Stimulated activated memory B cell treated with anti-CD40 and anti-IgM and Interleukin-4, amounts not matched to agents 10 μg/mL and 1 μg/mL and 100 μg/mL, for 72 hours (primary cell): Measurements from ENCODE around the gene C12orf75.
"Not testable (repeated sequence)": the region's sequence is repeated elsewhere in the genome, so short reads cannot be mapped to it uniquely, and the experiment has no call there.

Experiments
- ATAC-seq: fragments of 150-1000 bp; cut with Tn5 transposase; 2 replicates; pipeline ENCODE4 v1.10.0; 2021
- H3K27ac Mint-ChIP-seq: one replicate; pipeline ENCODE4 v1.8.0; 2022; ENCODE audit warnings: mild to moderate bottlenecking, mixed read lengths
- H3K27me3 Mint-ChIP-seq: one replicate; pipeline ENCODE4 v1.8.0; 2022; ENCODE audit warnings: mixed read lengths
- H3K36me3 Mint-ChIP-seq: one replicate; pipeline ENCODE4 v1.8.0; 2022; ENCODE audit warnings: mixed read lengths
- H3K4me1 Mint-ChIP-seq: one replicate; pipeline ENCODE4 v1.8.0; 2022; ENCODE audit warnings: mixed read lengths
- H3K4me3 Mint-ChIP-seq: one replicate; pipeline ENCODE4 v1.8.0; 2022; ENCODE audit warnings: mild to moderate bottlenecking, moderate library complexity, mixed read lengths
- H3K9me3 Mint-ChIP-seq: one replicate; pipeline ENCODE4 v1.8.0; 2022; ENCODE audit warnings: mixed read lengths

The C12orf75 gene

DNA sequence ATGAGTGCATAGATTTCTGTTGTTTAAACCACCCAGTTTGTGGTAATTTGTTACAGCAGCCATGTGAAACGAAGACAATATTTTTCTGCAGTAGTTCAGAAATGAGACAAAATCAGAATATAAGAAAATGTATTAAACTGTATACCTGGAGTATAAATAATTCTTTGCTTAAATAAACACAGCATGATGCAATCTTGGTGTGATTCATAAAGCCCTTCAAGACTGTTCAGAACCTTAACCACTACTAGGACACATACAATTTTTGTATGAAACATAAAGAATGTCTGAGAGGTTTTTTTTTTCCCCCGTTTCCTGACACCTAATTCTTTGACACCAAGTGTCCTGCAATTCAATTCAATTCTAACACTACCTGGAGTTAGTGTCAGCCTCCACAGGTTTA, 10.5 kb downstream of the C12orf75 start:
- Mint-ChIP-seq H3K4me1 (peaks cover 7% of the 10 kb centered on the region), H3K9me3 (peaks cover 10% of the 10 kb centered on the region), H3K36me3 (peaks cover 20% of the 10 kb centered on the region), H3K4me3 (no peak overlapping the region), H3K27me3 (no peaks in the 10 kb centered on the region), H3K27ac (no peak overlapping the region)
- no peak for ATAC-seq

DNA sequence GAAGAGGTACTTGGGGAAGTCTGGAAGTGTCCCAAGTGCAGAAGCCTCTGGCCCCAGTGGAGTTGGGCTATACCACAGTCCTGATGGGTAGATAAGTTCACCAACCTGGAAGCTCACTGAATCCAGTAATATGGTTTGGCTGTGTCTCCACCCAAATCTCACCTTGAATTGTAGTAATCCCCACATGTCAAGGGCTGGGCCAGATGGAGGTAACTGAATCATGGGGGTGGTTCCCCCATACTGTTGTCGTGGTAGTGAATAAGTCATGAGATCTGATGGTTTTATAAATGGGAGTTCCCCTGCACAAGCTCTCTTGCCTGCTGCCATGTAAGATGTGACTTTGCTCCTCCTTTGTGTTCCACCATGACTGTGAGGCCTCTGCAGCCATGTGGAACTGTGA, 11.1 kb downstream of the C12orf75 start:
- not testable (repeated sequence) for ATAC-seq, H3K4me3 Mint-ChIP-seq, H3K27me3 Mint-ChIP-seq, H3K4me1 Mint-ChIP-seq, H3K27ac Mint-ChIP-seq
- H3K9me3 Mint-ChIP-seq, result peaks cover 10% of the 10 kb centered on the region
- peaks cover 15% of the 10 kb centered on the region for H3K36me3 Mint-ChIP-seq

DNA sequence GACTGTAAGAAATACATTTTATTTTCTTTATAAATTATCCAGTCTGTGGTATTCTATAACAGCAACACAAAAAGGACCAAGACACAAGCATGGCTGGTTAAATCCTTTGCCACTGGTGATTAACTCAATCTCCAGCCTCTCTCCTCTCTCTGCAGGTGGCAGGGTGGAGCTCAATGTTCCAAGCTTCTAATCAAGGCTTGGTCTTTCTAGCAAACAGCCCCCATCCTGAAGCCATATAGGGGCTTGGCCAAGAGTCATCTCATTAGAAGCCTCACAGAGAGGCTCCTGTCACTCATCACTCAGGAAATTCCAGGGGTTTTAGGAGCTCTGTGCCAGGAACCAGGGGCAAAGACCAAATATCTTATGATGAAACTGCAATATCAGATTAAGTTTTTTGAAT, 12.0 kb downstream of the C12orf75 start:
- H3K4me1 Mint-ChIP-seq, result no peaks in the 10 kb centered on the region
- no peak for ATAC-seq
- peaks cover 14% of the 10 kb centered on the region for H3K36me3 Mint-ChIP-seq
- no peak overlapping the region for H3K27ac Mint-ChIP-seq
- peaks cover 10% of the 10 kb centered on the region for H3K9me3 Mint-ChIP-seq
- H3K27me3 Mint-ChIP-seq, result no peaks in the 10 kb centered on the region
- H3K4me3 Mint-ChIP-seq, result no peak overlapping the region

DNA sequence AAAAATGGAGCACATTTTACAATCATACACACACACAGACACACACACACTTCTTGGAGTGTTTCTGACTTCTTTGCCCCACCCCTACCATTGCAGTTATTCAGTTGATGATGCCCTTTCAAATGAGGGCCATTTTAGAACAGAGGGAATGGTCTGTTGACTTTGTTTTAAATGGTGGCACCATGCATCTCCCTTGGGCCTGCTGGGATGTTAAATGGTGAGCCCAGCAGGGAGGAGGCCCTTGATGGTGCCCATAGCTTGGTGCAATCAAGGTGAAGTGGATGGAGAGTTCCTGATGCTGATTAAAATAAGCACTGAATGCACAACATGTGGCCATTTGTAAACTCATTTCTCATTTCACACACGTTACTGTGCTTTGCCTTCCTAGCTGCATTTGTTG, 13.3 kb downstream of the C12orf75 start:
- Mint-ChIP-seq H3K4me3 (no peak overlapping the region), H3K36me3 (peaks cover 14% of the 10 kb centered on the region), H3K27me3 (no peaks in the 10 kb centered on the region), H3K4me1 (no peaks in the 10 kb centered on the region), H3K27ac (no peak overlapping the region), H3K9me3 (peaks cover 10% of the 10 kb centered on the region)
- no peak for ATAC-seq

DNA sequence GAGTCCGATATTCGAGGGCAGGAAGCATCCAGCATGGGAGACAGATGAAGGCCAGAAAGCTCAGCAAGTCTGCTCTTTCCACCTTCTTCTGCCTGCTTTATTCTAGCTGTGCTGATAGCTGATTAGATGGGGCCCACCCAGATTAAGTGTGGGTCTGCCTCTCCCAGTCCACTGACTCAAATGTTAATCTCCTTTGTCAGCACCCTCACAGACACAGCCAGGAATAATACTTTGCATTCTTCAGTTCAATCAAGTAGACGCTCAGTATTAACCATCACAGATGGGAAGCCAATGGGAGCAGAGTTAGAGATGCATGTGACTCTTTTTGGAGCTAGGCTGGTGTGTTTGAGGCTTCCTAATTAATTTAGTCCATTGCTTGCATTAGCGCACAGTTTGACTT, 17.0 kb downstream of the C12orf75 start:
- Mint-ChIP-seq H3K4me1 (peaks cover 13% of the 10 kb centered on the region), H3K9me3 (peaks cover 8% of the 10 kb centered on the region), H3K27me3 (no peaks in the 10 kb centered on the region), H3K27ac (no peak overlapping the region), H3K36me3 (peaks cover 7% of the 10 kb centered on the region), H3K4me3 (no peak overlapping the region)
- no peak for ATAC-seq

DNA sequence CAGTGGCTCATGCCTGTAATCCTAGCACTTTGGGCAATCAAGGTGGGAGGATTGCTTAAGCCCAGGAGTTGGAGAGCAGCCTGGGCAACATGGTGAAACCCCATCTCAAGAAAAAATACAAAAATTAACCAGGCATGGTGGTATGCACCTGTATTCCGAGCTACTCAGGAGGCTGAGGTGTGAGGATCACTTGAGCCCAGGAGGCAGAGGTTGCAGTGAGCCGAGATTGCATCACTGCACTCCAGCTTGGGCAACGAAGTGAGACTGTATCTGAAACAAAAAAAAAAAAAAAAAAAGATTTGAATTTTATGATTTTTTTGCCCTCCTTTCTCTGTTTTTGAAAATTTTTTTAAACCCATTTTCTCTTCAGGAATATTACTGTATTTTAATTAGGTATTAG, 17.7 kb downstream of the C12orf75 start:
- H3K4me1 Mint-ChIP-seq, result peaks cover 16% of the 10 kb centered on the region

DNA sequence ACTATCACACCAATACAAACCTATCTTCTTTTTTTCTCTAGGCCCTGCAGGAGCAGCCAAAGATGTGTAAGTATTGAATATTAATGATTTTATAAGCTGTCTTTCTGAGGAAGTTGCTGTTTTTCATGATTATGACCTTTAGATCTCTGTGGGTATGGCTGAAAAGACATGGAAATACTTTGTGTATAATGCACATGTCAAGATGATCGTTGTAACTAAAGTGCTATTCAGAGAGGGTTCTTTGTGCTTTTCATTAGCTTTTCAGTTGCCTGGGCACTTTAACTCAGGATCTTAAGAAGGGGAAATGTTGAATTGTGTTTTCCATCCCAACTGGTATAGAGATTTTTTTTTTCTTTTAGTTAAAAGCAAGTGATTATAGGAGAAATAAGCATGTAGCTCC, 18.1 kb downstream of the C12orf75 start:
- Mint-ChIP-seq H3K36me3 (peaks cover 7% of the 10 kb centered on the region), H3K27me3 (no peaks in the 10 kb centered on the region), H3K4me3 (no peak overlapping the region), H3K27ac (no peak overlapping the region), H3K4me1 (peaks cover 16% of the 10 kb centered on the region), H3K9me3 (peaks cover 8% of the 10 kb centered on the region)
- ATAC-seq, result no peak

More for the DNA sequence above, 17.7 kb downstream of the C12orf75 start:
- Mint-ChIP-seq H3K36me3 (peaks cover 7% of the 10 kb centered on the region), H3K9me3 (peaks cover 8% of the 10 kb centered on the region), H3K4me3 (no peak overlapping the region), H3K27ac (no peak overlapping the region), H3K27me3 (no peaks in the 10 kb centered on the region)
- no peak for ATAC-seq

DNA sequence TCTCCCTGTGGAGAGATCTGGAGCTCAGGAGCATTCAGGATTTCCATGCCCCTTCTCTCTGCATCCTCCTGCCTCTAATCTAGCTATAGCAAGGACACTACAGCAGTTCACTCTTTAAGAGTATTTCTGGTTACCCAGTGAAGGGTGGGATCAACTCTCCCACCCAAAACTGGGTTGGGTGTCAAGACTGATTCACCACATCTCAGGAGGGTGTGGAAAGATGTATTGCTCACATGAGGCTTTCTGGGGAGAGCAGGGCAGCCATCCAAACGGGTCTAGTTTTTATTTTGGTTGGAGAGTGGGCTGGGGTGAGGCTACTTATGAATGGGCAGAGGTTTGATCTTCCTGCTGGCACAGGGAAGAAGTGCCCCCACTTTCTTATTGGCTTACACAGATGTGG, 18.6 kb downstream of the C12orf75 start:
- H3K27me3 Mint-ChIP-seq, result no peaks in the 10 kb centered on the region
- no peak overlapping the region for H3K4me3 Mint-ChIP-seq
- H3K27ac Mint-ChIP-seq, result no peak overlapping the region
- no peak for ATAC-seq
- H3K36me3 Mint-ChIP-seq, result peaks cover 7% of the 10 kb centered on the region
- peaks cover 16% of the 10 kb centered on the region for H3K4me1 Mint-ChIP-seq
- peaks cover 8% of the 10 kb centered on the region for H3K9me3 Mint-ChIP-seq

DNA sequence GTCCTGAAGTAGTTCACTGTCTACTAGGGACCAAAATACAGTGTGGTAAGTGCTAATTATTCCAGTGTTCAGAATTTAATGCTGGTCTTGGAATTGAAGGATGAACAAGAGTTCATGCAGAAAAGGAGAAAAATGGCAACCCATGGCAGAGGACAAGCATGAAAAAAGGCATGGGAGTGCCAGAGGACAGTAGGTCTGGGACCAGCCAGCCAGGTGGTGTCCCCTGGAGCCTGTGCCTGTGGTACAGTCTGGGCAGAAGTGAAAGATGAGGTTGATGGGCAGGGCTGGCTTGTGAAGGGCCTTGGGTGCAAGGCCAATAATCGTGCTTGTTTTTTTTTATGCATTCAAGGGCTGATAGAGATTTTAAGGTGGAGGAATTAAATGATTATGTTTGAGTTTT, 21.0 kb downstream of the C12orf75 start:
- peak overlapping the region; percentile 7 for H3K4me3 Mint-ChIP-seq
- ATAC-seq, result peak; percentile 70

DNA sequence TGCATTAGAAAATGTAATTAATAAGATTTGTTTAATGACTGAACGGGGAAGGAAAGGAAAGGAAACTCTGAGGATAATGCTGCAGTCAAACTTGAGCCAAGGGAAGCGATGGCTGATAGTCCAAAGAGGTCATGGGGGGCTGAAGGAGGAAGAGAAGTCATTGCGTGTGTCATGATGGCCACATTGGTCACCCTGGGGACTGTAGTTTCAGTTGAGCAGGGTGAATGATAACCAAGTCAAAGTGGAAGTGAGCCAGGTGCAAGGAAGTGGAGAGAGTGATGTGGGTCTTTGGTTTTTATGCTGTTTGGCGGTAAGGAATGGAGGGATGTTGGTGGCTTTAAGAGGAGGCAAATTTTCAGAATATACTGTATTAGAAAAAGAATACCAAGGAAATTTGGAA, 21.6 kb downstream of the C12orf75 start:
- Mint-ChIP-seq H3K27me3 (no peaks in the 10 kb centered on the region), H3K27ac (peak overlapping the region; percentile 61), H3K36me3 (peaks cover 14% of the 10 kb centered on the region), H3K4me1 (peaks cover 35% of the 10 kb centered on the region), H3K9me3 (peaks cover 8% of the 10 kb centered on the region), H3K4me3 (peak overlapping the region; percentile 7)
- peak; percentile 95 for ATAC-seq

More for the DNA sequence above, 21.0 kb downstream of the C12orf75 start:
- Mint-ChIP-seq H3K27ac (peak overlapping the region; percentile 61), H3K9me3 (peaks cover 8% of the 10 kb centered on the region), H3K4me1 (peaks cover 30% of the 10 kb centered on the region), H3K27me3 (no peaks in the 10 kb centered on the region), H3K36me3 (peaks cover 14% of the 10 kb centered on the region)

DNA sequence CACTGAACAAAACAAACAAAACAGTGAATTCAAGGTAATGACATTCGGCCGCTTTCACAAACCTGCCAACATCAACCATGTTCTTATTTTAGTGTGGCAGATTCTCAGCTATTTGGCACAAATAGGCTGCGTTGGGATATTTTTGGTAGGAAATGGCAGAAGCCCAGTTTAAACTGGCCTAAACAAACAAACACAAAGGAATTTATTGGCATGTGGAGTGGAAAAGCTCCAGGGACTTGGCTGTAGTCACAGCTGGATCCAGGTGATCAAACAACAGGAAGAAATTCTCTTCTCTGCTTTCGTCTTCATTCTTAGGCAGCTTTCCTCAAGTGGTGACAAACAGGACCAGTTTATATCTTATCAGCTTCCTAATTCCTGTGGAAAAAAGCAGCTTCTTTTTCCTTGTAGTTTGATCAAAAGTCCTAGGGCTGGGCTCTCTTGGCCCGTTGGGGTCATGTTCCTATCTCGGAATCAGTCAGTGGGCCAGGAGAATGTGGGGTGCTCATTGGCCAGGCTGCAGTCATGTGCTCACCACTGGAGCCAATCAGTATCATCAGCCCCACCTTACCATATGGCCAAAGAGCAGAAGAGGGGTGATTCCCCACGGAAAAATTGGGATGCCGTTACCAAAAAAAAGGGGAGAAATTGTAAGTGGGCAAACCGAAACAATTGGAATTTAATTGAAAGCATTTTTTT, 22.6 kb downstream of the C12orf75 start:
- H3K4me1 Mint-ChIP-seq, result peaks cover 45% of the 10 kb centered on the region
- H3K27ac Mint-ChIP-seq, result no peak overlapping the region
- peaks cover 14% of the 10 kb centered on the region for H3K36me3 Mint-ChIP-seq
- peaks cover 8% of the 10 kb centered on the region for H3K9me3 Mint-ChIP-seq
- no peaks in the 10 kb centered on the region for H3K27me3 Mint-ChIP-seq
- H3K4me3 Mint-ChIP-seq, result no peak overlapping the region
- ATAC-seq, result no peak

DNA sequence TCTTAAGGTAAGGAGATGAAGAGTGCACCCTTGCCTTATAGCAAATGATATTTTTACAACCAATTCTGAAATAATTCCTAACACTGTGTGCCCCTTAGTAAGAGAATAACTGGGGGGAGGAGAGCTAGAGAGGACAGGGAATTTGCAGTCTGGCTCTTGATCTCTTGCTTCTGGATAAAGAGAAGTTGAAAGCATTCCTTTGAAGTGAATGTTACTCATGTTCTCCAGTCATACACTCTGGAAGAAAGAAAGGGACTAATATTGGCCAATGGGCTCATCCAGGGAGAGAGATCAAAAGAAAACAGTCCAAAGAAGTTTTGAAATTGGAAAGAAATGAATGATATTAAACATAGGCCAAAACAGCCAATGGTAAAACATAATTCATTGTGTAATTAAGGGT, 25.3 kb downstream of the C12orf75 start:
- Mint-ChIP-seq H3K4me3 (no peak overlapping the region), H3K27me3 (no peaks in the 10 kb centered on the region), H3K36me3 (peaks cover 14% of the 10 kb centered on the region), H3K4me1 (peaks cover 66% of the 10 kb centered on the region), H3K9me3 (peaks cover 8% of the 10 kb centered on the region), H3K27ac (no peak overlapping the region)
- ATAC-seq, result no peak

DNA sequence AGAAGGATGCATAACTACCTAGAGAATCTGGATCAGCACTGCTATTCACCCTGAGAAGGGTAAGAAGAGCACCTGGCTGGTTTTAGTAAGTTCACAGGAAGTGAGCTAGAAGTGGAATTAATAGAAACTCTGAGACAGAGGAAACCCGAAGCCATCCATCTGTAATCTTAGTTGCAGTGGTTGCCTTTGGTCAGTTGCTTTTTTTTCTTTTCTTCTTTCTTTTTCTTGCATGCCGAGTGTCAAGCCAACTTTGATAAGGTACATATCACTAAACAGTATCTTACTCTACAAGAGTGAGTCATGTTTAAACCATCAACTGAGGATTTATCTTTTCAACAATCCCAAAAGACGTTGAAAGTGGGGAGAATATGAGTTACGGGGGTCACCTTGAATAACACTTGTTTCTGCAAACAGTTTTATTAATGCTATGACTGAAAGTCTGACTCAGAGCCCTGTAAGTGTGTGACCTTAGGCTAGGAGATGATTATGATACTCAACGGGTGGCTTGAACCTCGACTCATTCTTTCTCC, 26.7 kb downstream of the C12orf75 start:
- Mint-ChIP-seq H3K4me3 (peak overlapping the region; percentile 66), H3K36me3 (peaks cover 7% of the 10 kb centered on the region), H3K27me3 (no peaks in the 10 kb centered on the region), H3K27ac (peak overlapping the region; percentile 84), H3K4me1 (peaks cover 56% of the 10 kb centered on the region), H3K9me3 (no peaks in the 10 kb centered on the region)
- peak; percentile 74 for ATAC-seq

DNA sequence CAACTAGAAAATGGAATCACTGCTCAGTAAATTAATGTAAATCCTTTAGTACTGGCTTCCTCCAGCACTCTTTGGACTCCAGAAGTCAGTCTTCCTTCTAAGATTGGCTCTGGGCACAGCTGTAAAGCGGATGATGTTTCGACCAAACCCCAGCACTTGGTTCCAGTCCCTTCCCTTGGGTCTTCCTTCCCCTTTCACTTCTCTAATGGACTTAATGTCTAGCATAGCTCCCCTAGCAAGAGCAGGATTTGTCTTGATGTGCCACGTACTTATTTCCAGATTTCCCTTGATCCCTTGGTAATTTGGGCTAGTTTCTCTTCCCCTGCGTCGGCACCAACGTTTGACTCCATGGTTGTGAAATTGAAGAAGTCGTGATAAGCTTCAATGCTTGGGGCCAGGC, 28.3 kb downstream of the C12orf75 start:
- peak; percentile 89 for ATAC-seq
- no peaks in the 10 kb centered on the region for H3K9me3 Mint-ChIP-seq
- H3K36me3 Mint-ChIP-seq, result peaks cover 7% of the 10 kb centered on the region
- H3K27me3 Mint-ChIP-seq, result no peaks in the 10 kb centered on the region
- peak overlapping the region; percentile 30 for H3K27ac Mint-ChIP-seq
- H3K4me1 Mint-ChIP-seq, result peaks cover 59% of the 10 kb centered on the region
- peak overlapping the region; percentile 54 for H3K4me3 Mint-ChIP-seq

DNA sequence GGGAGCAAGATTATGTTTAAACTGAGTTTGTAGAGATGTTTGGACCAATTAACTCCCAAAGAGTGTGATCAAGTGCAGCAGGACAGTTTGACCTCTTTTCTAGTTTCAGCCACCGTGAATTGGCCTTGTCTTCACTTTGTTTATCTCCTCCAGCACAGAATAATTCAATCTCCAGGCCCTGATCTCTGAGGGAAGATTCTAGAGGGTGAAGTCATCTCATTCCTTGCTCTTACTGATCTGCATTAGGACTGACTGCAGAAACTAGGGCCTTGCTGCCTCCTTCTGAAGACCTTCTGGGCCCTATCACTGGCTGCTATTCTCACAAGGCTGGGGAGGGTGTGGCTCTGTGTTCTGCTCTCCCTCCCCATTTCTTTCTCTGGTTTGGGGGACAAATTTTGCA, 29.4 kb downstream of the C12orf75 start:
- Mint-ChIP-seq H3K27me3 (no peaks in the 10 kb centered on the region), H3K4me3 (no peak overlapping the region), H3K36me3 (peaks cover under 1% of the 10 kb centered on the region), H3K9me3 (no peaks in the 10 kb centered on the region), H3K27ac (no peak overlapping the region), H3K4me1 (peaks cover 58% of the 10 kb centered on the region)
- ATAC-seq, result no peak

DNA sequence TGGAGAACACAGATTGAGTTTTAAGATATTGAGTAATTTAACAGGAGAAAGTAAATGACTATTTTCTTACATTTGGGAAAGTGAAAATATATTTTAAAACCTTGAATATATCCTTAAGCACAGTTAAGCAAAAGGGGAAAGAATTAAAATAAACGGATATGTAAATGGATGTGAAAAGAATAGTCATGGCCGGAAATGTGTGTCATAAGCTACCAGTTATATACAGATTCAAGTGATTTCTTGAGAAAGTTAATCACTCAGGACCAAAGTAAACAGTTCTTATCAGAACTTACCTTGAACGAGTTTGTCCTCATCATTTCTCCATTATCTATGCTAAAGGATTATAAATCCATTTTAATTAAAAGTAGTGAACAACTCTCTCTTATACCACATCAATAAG, 33.4 kb downstream of the C12orf75 start:
- peaks cover 10% of the 10 kb centered on the region for H3K36me3 Mint-ChIP-seq
- H3K4me3 Mint-ChIP-seq, result no peak overlapping the region
- H3K9me3 Mint-ChIP-seq, result no peaks in the 10 kb centered on the region
- no peak overlapping the region for H3K27ac Mint-ChIP-seq
- ATAC-seq, result no peak
- peaks cover 27% of the 10 kb centered on the region for H3K4me1 Mint-ChIP-seq
- H3K27me3 Mint-ChIP-seq, result no peaks in the 10 kb centered on the region
